ENCODE data around the gene FOXO6. TPM values are rescaled to one million over a fixed set of nuclear protein-coding genes. Genes with fewer than 3 reads are reported as not detected.

Gene FOXO6
- total RNA-seq (1 to 10 TPM in 5 of 9 donors, under 1 TPM in 3, not detected in 1; 0.22 to 3.9 (median 1.2) TPM), polyA plus RNA-seq (1 to 10 TPM in 2 of 3 donors, under 1 TPM in 1; 0.51 to 7.0 (median 2.8) TPM)
- long read RNA-seq, donor 1, result 0 reads
- long read RNA-seq, donor 2, result 0 reads
- long read RNA-seq, donor 3, result 0 reads
- long read RNA-seq, donor 4, result 0 reads
- long read RNA-seq, donor 5, partial matches to known transcripts, result 0 of 5 reads
- long read RNA-seq, donor 5, other reads (novel, unspliced or antisense), result 4 of 5 reads
- long read RNA-seq, donor 6, result 0 reads
- long read RNA-seq, donor 7, partial matches to known transcripts, result 0 of 2 reads
- long read RNA-seq, donor 7, other reads (novel, unspliced or antisense), result 0 of 2 reads
- long read RNA-seq, donor 8, partial matches to known transcripts, result 0 of 1 reads
- long read RNA-seq, donor 8, other reads (novel, unspliced or antisense), result 0 of 1 reads
- long read RNA-seq, donor 9, result 0 reads
- long read RNA-seq, donor 10, result 0 reads

DNA sequence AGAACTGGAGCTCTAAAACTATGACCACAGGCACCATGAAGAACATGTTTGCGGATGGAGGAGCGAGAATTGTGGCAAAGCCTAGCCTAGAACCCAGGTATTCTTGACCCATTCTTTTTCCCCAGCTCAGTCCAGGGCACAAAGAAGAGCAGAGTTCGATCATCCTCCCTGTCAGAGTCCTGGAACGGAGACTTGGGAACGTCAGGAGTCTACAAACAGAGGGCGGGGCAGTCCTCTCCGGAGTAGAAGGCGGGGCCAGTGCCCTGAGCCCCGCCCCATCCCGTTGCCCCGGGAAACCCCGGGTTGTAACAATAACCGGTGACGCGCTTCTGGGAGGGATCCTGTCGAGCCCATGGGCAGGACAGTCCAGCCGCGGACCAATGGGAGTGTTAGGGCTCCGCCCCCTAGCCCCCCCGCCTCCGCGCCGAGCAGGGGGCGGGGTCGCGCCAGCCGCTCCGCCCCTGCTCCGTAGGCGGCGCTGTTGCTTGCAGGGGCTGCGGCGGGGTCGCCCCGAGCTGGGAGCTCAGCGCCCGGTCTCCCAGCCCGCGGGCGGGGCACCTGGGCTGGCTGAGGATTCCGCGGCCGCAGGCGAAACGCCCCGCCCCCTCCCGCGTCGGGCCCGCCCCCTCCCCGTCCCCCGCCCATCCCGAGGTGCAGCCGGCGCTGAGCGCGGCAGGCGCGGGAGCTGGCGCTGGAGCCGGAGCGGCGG lies at the start of gene FOXO6:
TSS of gene FOXO6 (plus strand) at position 649 of the 709 bp plus-strand sequence.
- intact Hi-C loops (cut with DNase I), result no loop called here
- peak; percentile 98 to 100 (median 99) for DNase-seq
- 3 to 18% (median 9%) methylated on average over 10 to 63 of the region's 63 CpGs for WGBS, 4 donors
- TF ChIP-seq POLR2A (IDR thresholded peaks at IDR 0.05), result no peak
- TF ChIP-seq, protein P1, sequence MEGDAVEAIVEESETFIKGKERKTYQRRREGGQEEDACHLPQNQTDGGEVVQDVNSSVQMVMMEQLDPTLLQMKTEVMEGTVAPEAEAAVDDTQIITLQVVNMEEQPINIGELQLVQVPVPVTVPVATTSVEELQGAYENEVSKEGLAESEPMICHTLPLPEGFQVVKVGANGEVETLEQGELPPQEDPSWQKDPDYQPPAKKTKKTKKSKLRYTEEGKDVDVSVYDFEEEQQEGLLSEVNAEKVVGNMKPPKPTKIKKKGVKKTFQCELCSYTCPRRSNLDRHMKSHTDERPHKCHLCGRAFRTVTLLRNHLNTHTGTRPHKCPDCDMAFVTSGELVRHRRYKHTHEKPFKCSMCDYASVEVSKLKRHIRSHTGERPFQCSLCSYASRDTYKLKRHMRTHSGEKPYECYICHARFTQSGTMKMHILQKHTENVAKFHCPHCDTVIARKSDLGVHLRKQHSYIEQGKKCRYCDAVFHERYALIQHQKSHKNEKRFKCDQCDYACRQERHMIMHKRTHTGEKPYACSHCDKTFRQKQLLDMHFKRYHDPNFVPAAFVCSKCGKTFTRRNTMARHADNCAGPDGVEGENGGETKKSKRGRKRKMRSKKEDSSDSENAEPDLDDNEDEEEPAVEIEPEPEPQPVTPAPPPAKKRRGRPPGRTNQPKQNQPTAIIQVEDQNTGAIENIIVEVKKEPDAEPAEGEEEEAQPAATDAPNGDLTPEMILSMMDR (IDR thresholded peaks at IDR 0.05), result peak in 3 of 6 experiments; percentile 54 to 80 (median 72)
- peak within 1 kb of the TSS in 2 of 5 donors; percentile 49 to 68 for H3K27ac ChIP-seq
- H3K4me1 ChIP-seq (replicated peaks in 1 of 2), result peaks cover 13 to 14% of the 10 kb centered on the region in 2 donors
- no peaks in the 10 kb centered on the region for H3K27me3 ChIP-seq
- H3K9me3 ChIP-seq (replicated peaks in 1 of 3), result no peaks in the 10 kb centered on the region
- H3K36me3 ChIP-seq (replicated peaks in 1 of 2), result no peaks in the 10 kb centered on the region
- peak within 1 kb of the TSS in 2 of 4 donors; percentile 20 to 79 for H3K4me3 ChIP-seq

- Histone ChIP-seq H3K4me3 (no peak overlapping the region), H3K9me3 (replicated peaks in 1 of 3) (no peaks in the 10 kb centered on the region), H3K36me3 (replicated peaks in 1 of 2) (no peaks in the 10 kb centered on the region), H3K4me1 (replicated peaks in 1 of 2) (no peaks in the 10 kb centered on the region), H3K27me3 (no peaks in the 10 kb centered on the region), H3K27ac (no peak overlapping the region)
- TF ChIP-seq, protein P1 (IDR thresholded peaks at IDR 0.05), result no peak
- TF ChIP-seq POLR2A (IDR thresholded peaks at IDR 0.05), result no peak
- WGBS, 4 donors, result 74 to 89% (median 81%) methylated on average over 4 of the region's 4 CpGs
- intact Hi-C loops (cut with DNase I), result no loop called here
- DNase-seq, result no peak
Measured at GRCh38 chr1:41312991-41313645, 48.1 kb upstream of the FOXO6 start.

GRCh38 chr1:41313661-41314131 lies 47.5 kb upstream of the FOXO6 start:
- 68 to 77% (median 75%) methylated on average over 7 of the region's 7 CpGs for WGBS, 4 donors
- TF ChIP-seq, protein P1 (IDR thresholded peaks at IDR 0.05), result peak in 5 of 6 experiments; percentile 17 to 47 (median 42)
- no peak for TF ChIP-seq POLR2A (IDR thresholded peaks at IDR 0.05)
- intact Hi-C loops (cut with DNase I), result no loop called here
- no peak overlapping the region for H3K27ac ChIP-seq
- no peaks in the 10 kb centered on the region for H3K36me3 ChIP-seq (replicated peaks in 1 of 2)
- H3K4me3 ChIP-seq, result no peak overlapping the region
- no peaks in the 10 kb centered on the region for H3K27me3 ChIP-seq
- peak in 3 of 7 donors; percentile 21 to 40 (median 38) for DNase-seq
- H3K4me1 ChIP-seq (replicated peaks in 1 of 2), result peaks cover under 1 to 2% of the 10 kb centered on the region in 2 donors
- no peaks in the 10 kb centered on the region for H3K9me3 ChIP-seq (replicated peaks in 1 of 3)
